ENCODE measurements around the gene TTLL8.
"Not testable (repeated sequence)": the region's sequence is repeated elsewhere in the genome, so short reads cannot be mapped to it uniquely, and the experiment has no call there.

TTLL8 gene

DNA sequence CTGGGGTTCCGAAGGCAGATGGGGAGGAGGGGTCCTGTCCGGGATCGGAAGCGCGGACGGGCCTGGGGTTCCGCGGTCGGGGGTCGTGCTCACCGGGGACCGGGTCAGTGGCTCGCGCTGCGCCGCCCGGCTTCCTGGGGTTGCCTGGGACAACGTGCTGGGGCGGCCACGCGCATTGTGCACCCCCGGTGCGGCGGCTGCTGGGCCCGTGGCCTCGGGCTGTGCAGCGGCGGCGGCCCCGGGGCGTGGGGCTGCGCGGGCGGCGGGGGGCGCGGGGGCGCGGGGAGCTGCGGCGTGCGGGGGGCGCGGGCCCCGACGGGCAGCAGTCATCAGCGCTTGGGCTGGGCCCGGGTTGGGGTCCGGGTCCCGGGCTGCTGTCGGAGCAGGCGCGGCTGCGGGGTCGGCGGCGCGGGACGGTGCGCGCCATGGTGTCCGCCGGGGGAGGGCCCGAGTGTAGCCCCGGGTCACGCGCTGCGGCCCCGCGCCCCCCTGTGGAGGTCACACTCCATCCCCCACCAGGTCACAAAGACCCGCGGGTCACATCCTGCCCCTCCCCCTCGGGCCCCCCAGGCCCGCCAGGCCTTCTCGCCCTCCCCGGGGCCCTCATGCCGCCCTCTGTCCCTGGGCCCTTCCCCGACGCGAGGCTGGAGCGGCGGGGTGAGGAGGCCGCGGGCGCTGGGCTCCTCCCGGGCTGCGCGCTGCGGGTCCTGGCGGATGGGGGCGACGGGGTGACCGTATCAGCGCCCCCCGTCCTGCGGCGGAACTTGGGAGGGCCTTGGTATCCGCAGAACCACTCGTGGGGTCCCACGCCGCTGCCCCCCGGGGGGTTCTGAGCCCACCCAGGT lies at the start of gene TTLL8:
Gene TTLL8 (minus strand): TSS at position 238 of the 845 bp plus-strand sequence.
- DNase-seq = no peak

DNA sequence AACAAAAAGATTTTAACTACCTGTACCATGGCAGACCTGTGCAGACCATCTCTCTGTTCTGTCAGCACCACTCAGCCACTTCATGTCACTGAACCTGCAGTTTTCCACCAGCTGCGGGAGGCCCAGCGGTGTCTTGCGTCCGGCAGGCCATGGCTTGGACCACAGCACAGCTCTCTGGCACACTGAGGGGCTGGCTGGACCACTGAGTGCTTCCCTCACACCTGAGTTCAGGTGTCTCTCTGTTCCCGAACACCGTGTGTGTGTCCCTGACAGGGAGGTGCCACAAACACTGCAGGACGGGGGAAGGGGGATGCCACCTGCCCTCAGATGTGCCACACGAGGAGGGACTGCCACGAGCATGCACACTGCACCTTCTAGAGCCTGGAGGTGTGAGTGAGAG lies 49.4 kb upstream of the TTLL8 start:
- DNase-seq = no peak

DNA sequence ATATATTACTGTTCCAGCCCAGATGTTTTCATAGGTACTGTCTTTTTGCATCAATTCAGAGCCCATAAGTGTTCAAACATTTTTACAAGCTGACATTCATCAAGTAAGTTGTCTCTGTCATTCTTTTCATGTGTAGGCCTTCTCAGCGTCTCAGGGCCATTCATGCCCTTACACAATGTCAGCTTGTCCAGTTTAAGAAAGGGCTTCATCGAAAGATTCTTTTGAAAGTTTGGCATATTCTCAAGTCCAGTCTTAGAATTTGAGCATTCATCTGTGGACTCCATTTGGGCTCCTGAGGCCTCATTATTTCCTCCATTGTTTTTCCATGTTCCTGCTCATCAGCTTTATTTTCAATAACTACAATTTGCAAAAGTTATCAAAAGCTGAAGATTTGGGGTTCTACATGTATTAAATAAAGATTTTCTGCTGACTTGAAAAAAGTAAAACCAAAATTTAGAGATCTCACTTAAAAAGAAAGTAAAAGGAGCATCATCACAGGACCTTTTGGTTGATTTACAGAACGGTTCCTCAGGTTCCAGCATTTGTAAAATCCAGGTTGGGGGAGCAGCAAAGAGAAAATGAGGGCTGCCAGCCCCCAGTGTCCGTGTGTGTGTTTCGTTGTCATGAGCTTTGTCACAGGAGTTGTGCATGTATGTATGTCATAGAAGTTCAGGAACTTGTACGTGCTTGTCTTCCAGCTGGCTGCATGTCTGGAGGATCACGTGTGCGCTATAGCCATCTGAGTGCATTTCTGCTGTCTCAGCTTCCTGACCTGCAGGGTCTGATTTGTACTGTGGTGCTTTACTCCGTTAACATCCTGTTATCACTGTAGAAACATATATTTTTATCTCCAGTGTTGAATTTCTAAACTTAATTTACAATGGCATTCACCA lies 47.4 kb upstream of the TTLL8 start:
- DNase-seq = no peak

DNA sequence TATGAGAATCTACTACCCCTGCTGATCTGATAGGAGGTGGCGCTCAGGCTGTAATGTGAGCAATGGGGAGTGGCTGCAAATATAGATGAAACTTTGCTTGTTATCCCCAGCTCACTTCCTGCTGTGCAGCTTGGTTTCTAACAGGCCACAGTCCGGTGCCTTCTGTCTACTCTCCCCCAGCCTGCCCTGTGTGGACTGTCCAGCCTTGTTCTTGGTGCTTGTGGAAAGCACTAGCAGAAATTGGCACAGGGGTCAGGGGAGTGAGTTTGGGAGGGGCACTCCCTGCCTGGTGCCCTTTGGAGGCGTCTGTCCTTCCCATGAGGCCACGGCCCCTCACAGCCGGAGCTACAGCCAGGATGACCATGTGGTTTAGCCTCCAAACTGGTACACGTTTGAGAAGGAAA lies 46.0 kb upstream of the TTLL8 start:
- DNase-seq = no peak

GRCh38 chr22:50102946-50103345 lies 44.8 kb upstream of the TTLL8 start:
- no peak for DNase-seq

- DNase-seq = no peak
Measured at GRCh38 chr22:50101870-50102565, 43.9 kb upstream of the TTLL8 start.

DNA sequence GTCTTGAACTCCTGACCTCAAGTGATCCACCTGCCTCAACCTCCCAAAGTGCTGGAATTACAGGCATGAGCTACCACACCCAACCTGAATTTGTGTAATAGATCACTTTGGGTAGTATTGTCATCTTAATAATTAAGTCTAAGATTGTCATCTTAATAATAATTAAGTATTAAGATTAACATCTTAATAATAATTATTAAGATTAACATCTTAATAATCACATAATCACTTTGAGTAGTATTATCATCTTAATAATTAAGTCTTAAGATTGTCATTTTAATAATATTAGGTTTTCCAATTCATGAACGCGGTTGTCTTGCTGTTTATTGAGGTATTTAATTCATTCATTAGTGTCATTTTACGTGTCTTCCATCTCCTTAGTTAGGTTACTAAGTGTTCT lies 40.0 kb upstream of the TTLL8 start:
- DNase-seq = no peak

DNA sequence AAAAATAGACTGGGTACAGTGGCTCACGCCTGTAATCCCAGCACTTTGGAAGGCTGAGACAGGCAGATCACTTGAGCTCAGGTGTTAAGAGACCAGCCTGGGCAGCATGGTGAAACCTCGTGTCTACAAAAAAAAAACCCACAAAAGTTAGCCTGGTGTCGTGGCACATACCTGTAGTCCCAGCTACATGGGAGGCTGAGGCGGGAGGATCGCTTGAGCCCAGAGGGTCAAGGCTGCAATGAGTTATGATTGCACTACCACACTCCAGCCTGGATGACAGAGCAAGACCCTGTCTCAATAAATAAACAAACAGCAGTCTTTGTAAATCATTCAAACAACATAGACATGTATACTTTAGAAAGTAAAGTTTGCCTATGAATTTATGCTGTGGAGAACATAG lies 34.2 kb upstream of the TTLL8 start:
- DNase-seq = no peak

DNA sequence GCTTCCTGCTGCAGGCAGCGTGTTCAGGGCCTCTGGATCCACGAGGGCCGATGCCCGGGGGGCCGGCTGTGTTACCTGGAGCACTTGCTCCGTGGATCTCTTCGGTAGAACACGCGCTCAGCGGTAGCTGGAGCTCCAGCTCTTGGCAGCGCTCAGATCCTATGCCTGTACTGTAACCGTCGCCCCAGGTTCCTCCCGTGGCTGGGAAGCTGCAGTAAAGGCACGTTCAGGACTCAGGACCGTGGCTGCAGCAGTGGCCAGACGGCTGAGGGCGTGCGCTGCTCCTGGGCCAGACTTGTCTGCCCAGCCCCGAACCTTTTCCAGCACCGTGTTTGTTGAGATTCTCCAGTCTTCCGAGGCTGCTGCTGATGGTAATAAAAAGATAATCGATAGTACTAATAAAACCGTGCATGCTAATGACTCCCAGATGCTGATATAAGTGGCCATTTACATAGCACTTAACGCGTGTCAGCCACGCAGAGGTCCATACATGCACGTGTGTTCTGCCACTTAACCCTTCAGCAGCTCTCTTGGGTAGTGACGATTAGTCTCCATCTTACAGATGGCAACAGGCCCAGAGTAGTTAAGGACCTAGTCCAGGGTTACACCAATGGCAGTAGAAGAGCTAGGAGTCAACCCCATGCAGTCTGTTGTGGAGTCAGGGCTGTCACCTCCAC lies 33.1 kb upstream of the TTLL8 start:
- DNase-seq = no peak

- DNase-seq = no peak
Measured at GRCh38 chr22:50090412-50090714, 32.3 kb upstream of the TTLL8 start.

- DNase-seq = no peak
Measured at GRCh38 chr22:50089682-50090411, 31.7 kb upstream of the TTLL8 start, which contains the start of gene MOV10L1. Gene MOV10L1, plus strand, starts transcription at chr22:50090006. Its CDS starts 83 bp downstream, at chr22:50090089.

DNA sequence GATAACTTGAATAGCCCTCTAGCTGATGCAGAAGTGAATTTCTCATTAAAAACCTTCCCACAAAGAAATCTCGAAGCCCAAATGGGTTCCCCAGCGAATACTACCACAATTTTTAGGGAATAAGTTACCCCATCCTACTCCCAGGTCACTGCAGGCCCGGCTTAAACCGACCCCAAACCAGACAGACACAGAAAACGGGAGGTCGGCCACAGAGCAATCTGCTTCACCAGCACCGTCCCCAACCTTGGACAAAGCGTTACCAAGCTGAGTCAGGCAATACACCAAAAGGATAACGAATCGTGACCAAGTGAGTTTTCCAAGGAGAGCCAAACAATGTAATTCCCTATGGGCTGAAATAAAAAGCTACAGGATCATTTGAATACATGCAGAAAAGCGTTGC lies 31.1 kb upstream of the TTLL8 start:
- no peak for DNase-seq

DNA sequence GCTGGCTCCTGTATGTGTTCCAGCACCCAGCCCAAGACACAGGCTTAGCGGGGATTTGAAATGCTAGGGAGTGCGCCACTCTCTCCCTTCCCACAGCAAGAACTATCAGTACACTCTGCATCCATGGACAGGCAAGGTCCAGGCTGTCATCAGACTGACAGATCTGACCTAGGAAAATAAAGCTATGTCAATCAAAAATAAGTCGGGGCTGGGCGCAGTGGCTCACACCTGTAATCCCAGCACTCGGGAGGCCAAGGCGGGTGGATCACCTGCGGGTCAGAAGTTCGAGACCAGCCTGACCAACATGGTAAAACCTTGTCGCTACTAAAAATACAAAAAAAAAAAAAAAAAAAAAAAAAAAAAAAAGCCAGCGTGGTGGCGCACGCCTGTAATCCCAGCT lies 30.0 kb upstream of the TTLL8 start:
- no peak for DNase-seq

- DNase-seq = no peak
Measured at GRCh38 chr22:50087646-50088045, 29.5 kb upstream of the TTLL8 start.

DNA sequence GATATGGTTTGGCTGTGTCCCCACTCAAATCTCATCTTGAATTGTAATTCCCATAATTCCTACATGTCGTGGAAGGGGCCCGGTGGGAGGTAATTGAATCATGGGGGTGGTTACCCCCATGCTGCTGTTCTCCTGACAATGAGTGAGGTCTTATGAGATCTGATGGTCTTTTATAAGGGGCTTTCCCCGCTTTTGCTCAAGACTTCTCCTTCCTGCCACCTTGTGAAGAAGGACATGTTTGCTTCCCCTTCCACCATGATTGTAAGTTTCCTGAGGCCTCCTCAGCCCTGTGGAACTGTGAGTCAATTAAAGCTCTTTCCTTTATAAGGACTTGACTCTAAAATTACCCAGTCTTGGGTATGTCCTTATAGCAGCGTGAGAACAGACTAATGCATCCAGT lies 28.9 kb upstream of the TTLL8 start:
- not testable (repeated sequence) for DNase-seq

DNA sequence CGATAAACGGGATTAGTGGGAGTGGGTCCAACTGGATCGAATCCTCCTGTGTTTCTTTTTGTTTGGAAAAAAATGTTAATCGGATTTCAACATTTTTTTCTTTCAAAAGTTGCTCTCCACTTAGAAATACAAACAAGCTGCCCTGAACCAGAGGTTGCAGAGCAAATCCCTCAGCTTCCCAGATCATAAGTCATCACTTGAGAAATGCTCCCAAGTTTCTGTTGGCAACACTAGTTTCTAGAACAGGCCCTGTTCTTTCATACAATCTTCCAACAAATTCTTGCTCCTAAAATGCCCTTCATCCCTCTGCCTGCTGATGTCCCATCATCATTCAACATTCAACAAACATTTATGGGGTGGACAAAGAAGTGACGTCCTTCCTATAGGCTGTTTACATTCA lies 28.4 kb upstream of the TTLL8 start:
- DNase-seq = no peak

GRCh38 chr22:50085211-50085972 lies 27.3 kb upstream of the TTLL8 start, which contains the start of gene MLC1:
Gene MLC1, minus strand, starts transcription at chr22:50085426. Its CDS starts 524 bp downstream, at chr22:50084902.
- DNase-seq = no peak

DNA sequence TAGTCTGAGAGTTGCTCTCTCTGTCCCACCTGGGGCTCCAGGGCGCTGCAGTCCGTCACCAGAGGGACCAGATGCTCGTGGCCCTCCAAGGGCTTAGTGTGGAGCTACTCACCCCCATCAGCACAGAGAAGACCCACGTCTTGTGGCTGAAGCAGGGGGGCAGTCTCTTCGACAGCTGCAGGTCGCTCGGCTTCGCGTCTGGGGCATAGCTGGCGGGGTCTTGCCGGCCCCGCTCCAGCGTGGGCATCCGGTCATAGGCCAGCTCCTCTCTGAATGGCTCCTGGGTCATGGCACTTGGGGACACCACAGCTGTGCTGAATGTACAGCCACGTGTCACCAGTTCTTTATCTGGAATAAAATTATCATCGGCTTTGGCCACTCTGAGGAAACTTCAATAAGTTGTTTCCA lies 26.5 kb upstream of the TTLL8 start:
- no peak for DNase-seq

- no peak for DNase-seq
Measured at GRCh38 chr22:50084080-50084477, 26.0 kb upstream of the TTLL8 start.

DNA sequence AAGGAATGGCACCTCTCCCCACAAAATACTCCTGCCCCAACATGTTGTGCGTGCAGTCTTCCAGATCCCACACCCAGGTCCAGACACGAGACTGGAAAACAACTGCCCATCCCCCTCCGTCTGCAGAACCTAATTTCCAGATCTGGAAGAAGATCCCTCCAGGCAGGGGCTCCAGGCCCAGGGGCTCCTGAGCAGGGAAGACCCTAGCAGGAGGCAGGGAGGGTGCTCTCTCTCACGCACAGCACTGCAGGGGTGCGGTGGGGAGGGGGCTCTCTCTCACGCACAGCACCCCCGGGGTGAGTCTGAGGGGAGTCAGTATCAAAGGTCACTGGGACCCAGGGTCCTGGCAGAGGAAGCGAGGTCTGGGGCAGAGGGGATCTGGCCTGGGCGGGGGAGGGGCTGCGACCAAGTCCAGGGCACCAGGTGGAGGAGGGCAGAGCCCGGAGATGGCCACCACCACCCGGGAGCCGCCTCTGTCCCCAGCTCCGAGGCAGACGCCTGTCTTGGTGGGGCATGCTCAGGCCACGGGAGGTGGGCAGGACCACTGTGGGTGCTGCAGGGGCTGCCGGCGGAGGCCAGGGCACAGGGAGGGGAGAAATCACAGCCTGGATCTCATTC lies 25.5 kb upstream of the TTLL8 start:
- DNase-seq = no peak

GRCh38 chr22:50082961-50083461 lies 24.9 kb upstream of the TTLL8 start:
- no peak for DNase-seq

Data from NCI-H1930 (cell line).